HG02759 (cell line): ENCODE results near the gene PTRH1.

Source experiments
- ATAC-seq: cut with Tn5 transposase; IDR thresholded peaks from one replicate; pipeline ENCODE4 v1.9.1; 2021; ENCODE audit warnings: mild to moderate bottlenecking, moderate library complexity; ENCODE audit not compliant: unreplicated experiment

The PTRH1 gene

DNA sequence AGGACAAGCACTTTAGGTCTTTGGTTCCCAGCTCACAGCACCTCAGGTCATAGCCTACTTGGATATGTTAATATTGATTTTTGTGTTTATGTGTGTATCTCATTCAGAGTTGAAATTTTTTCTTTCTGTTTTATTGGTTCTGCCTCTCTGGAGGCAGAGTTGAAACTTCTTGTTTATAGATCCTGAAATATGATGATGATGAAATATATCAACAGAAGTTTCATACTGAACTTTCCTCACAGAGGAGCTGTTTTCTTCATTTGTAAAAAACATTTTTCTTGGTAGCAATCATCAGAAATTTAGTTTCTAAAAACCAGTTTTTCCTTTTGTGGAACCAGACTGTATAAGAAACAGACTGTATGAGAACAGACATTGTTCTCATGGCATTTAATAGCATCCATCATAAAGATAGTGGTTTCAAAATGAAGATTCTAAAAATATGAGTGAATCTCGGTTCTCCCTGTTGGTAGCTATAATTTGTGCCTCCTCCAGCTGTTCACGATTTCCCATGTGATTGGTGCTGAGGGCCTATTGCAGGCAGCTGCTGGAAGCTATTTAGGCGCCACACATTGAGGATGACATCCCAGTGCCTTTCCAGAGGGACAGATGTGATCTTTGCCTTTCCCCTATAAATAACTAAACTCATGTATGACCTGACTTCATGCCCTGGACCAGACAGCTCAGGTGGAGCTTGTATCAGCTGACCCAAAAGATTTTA is 48.2 kb downstream of the PTRH1 start:
- no peak for ATAC-seq

DNA sequence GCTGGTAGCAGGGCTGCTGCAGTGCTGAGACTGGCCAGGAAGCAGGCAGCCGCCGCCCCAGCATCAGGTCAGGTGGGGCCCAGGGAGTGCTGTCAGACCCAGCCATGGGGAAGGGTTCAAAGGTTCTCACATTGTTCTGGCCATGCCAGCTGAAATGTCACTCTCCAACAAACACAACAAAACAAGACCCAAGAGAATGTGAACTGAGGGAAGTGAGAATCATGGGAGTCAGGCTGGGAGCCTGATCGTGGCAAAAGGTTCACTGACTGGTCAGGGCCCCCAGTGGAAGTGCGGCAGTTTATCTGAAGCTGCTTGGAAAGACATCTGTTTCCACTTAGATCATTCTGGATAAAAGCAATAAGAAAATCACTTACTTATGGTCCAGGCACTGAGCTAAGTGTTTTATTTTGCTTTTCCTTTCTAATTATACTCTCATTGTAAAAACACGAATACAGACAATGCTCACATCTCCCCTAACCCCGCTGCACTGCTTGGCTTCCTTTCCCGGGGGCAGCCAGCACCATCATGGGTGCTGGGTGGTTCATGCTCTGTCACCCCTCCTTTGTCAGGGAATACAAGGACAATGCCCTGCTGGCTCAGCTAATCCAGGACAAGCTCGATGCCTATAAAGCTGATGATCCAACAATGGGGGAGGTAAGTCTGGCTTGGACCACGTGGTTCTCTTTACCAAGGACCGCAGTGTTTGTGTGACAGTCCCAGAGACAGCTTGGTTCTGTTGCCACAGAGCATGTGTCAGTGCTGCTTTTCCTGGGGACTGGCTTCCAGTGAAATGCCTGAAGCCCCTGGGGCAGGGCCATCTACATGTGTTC is 50.6 kb downstream of the PTRH1 start:
- no peak for ATAC-seq

DNA sequence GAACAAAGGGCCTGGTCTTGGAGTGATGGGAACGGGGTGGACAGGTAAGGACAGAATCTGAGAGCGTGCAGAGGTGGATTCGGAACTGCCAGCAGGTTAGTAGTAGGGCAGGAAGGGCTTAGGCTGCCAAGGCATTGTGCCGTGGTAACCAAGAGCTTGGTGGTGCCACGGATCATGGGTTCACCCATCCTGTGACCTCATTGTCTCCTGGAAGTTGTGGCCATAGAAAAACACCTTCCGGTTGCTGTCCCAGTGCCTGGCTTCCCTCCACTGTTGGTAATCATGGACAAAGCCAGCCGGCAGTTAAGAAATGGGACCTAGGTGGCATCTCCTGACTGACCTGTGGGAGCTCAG is 51.2 kb downstream of the PTRH1 start:
- ATAC-seq: no peak
